GM23248 (cell line): ENCODE measurements around the gene P2RX5.

ENCODE experiments used
- EZH2 ChIP-seq: fragments of 200-600 bp; sonication (generic); IDR thresholded peaks from 2 replicates; pipeline ENCODE4 v1.6.1; 2018; ENCODE audit warnings: antibody characterized with exemption, mild to moderate bottlenecking; ENCODE audit not compliant: insufficient read depth, poor library complexity, severe bottlenecking
- EZH2phosphoT487 ChIP-seq: fragments of 200-600 bp; sonication (generic); IDR thresholded peaks from 2 replicates; pipeline ENCODE4 v1.6.1; 2018; ENCODE audit warnings: antibody characterized with exemption, moderate library complexity, mild to moderate bottlenecking, low read depth; ENCODE audit not compliant: insufficient read depth

DNA sequence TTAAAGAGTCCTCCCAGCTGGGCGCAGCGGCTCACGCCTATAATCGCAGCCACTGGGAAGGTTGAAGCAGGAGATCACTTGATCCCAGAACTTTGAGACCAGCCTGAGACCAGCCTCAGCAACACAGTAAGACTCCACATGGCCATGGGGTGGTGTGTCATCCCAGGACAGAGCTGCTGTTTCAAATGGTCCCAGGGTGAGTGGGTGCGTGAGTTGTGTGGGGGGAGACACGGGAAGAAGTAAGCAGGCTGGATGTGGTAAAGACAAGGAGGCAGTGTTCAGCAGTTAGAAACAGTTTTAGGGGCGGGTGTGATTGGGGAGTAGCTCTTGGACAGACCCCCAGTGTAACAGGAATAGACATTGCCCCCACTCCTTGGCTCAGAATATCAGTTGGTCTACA is 63.7 kb downstream of the P2RX5 start:
- no peak for TF ChIP-seq EZH2phosphoT487
- TF ChIP-seq EZH2, result no peak
